Trophoblast cell (in vitro differentiated cells and primary cell): ENCODE results near the gene ROBO1.

Source experiments
- DNase-seq, 2 donors: peaks; one replicate each; pipeline ENCODE4 v3.0.0-alpha.2; 2016
- H2AFZ ChIP-seq: 2 replicates; pipeline ENCODE4 v1.6.1; 2013; ENCODE audit warnings: low read length, moderate library complexity, mild to moderate bottlenecking; ENCODE audit not compliant: insufficient read depth, poor library complexity
- H2AK5ac ChIP-seq: 2 replicates; pipeline ENCODE4 v1.6.1; 2013; ENCODE audit warnings: mild to moderate bottlenecking, low read length
- H2BK120ac ChIP-seq: 2 replicates; pipeline ENCODE4 v1.6.1; 2013; ENCODE audit warnings: low read length, mild to moderate bottlenecking, moderate library complexity; ENCODE audit not compliant: insufficient read depth, poor library complexity
- H2BK12ac ChIP-seq: 2 replicates; pipeline ENCODE4 v1.6.1; 2013; ENCODE audit warnings: mild to moderate bottlenecking, low read length, moderate library complexity
- H2BK5ac ChIP-seq: 2 replicates; pipeline ENCODE4 v1.6.1; 2013; ENCODE audit warnings: low read length, low read depth, moderate library complexity, mild to moderate bottlenecking; ENCODE audit not compliant: poor library complexity
- H3K14ac ChIP-seq: 2 replicates; pipeline ENCODE4 v1.6.1; 2013; ENCODE audit warnings: mild to moderate bottlenecking, low read length
- H3K18ac ChIP-seq: 2 replicates; pipeline ENCODE4 v1.6.1; 2013; ENCODE audit warnings: mild to moderate bottlenecking, low read length
- H3K23ac ChIP-seq: 2 replicates; pipeline ENCODE4 v1.6.1; 2013; ENCODE audit warnings: low read length
- H3K27ac ChIP-seq: 2 replicates; pipeline ENCODE4 v1.5.1; 2013; ENCODE audit warnings: low read depth, mild to moderate bottlenecking, inconsistent platforms, low read length, moderate library complexity
- H3K27me3 ChIP-seq: 2 replicates; pipeline ENCODE4 v1.6.1; 2013; ENCODE audit warnings: inconsistent platforms, mild to moderate bottlenecking, low read length, moderate library complexity; ENCODE audit not compliant: insufficient read depth
- H3K36me3 ChIP-seq, 2 experiments: 1 replicate in 1 of 2; 2 replicates in 1 of 2; pipeline ENCODE4 v1.6.1; 2013; ENCODE audit warnings: low read length in 2 of 2, mild to moderate bottlenecking in 2 of 2, moderate library complexity in 1 of 2; ENCODE audit not compliant: insufficient read depth in 2 of 2, control insufficient read depth in 1 of 2
- H3K4ac ChIP-seq: 2 replicates; pipeline ENCODE4 v1.6.1; 2013; ENCODE audit warnings: low read depth, mild to moderate bottlenecking, low read length, moderate library complexity
- H3K4me1 ChIP-seq, 2 experiments: 1 replicate in 1 of 2; 2 replicates in 1 of 2; pipeline ENCODE4 v1.6.1; 2013; ENCODE audit warnings: low read length in 2 of 2, mild to moderate bottlenecking in 2 of 2, moderate library complexity in 1 of 2; ENCODE audit not compliant: insufficient read depth in 2 of 2, control insufficient read depth in 1 of 2
- H3K4me2 ChIP-seq: 2 replicates; pipeline ENCODE4 v1.6.1; 2013; ENCODE audit warnings: inconsistent platforms, mild to moderate bottlenecking, low read length, moderate library complexity
- H3K4me3 ChIP-seq: 2 replicates; pipeline ENCODE4 v1.5.1; 2013; ENCODE audit warnings: mild to moderate bottlenecking, low read depth, low read length, inconsistent platforms
- H3K79me1 ChIP-seq: one replicate; pipeline ENCODE4 v1.6.1; 2013; ENCODE audit warnings: low read length
- H3K79me2 ChIP-seq: 2 replicates; pipeline ENCODE4 v1.6.1; 2013; ENCODE audit warnings: low read length, mild to moderate bottlenecking; ENCODE audit not compliant: control insufficient read depth, insufficient read depth, poor library complexity
- H3K9ac ChIP-seq: 2 replicates; pipeline ENCODE4 v1.6.1; 2013; ENCODE audit warnings: mild to moderate bottlenecking, low read length
- H3K9me3 ChIP-seq: 2 replicates; pipeline ENCODE4 v1.6.1; 2013; ENCODE audit warnings: low read depth, mild to moderate bottlenecking, control low read depth, inconsistent platforms, low read length; ENCODE audit not compliant: insufficient read depth
- H4K12ac ChIP-seq: 2 replicates; pipeline ENCODE4 v1.6.1; 2013; ENCODE audit warnings: low read depth, mild to moderate bottlenecking, low read length, moderate library complexity
- H4K8ac ChIP-seq: 2 replicates; pipeline ENCODE4 v1.6.1; 2013; ENCODE audit warnings: low read depth, mild to moderate bottlenecking, low read length, moderate library complexity
- H4K91ac ChIP-seq: one replicate; pipeline ENCODE4 v1.6.1; 2013; ENCODE audit warnings: low read depth, mild to moderate bottlenecking, low read length, moderate library complexity
- WGBS: extraction: QIAGEN DNeasy Blood & Tissue Kit; methylation state at CpG from one replicate; pipeline ENCODE4 v1.1.7; 2013; ENCODE audit warnings: missing lambda C conversion rate; ENCODE audit not compliant: insufficient read length, insufficient coverage; ENCODE audit errors: extremely low coverage; 5-methylcytosine and 5-hydroxymethylcytosine counted together

ROBO1 gene

GRCh38 chr3:79217096-79217495, 550.7 kb downstream of the ROBO1 start:
- Histone ChIP-seq H2BK5ac (no peak overlapping the region), H3K79me1 (no peaks in the 10 kb centered on the region), H3K4me3 (no peak overlapping the region), H2BK120ac (no peak overlapping the region), H4K91ac (no peak overlapping the region), H3K23ac (no peak overlapping the region), H3K9ac (no peak overlapping the region), H4K12ac (no peak overlapping the region), H3K4ac (no peak overlapping the region), H2BK12ac (no peak overlapping the region), H3K14ac (no peak overlapping the region), H3K4me2 (no peak overlapping the region), H2AFZ (no peak overlapping the region), H3K18ac (no peak overlapping the region), H4K8ac (no peak overlapping the region), H3K4me1 (no peaks in the 10 kb centered on the region), H3K79me2 (no peaks in the 10 kb centered on the region), H3K27me3 (no peaks in the 10 kb centered on the region), H2AK5ac (no peak overlapping the region), H3K9me3 (no peaks in the 10 kb centered on the region), H3K36me3 (no peaks in the 10 kb centered on the region), H3K27ac (no peak overlapping the region)
- no CpG with 5 or more reads among the region's 2 CpGs for WGBS
- DNase-seq, result no peak

GRCh38 chr3:79215286-79215685, 552.5 kb downstream of the ROBO1 start:
- H4K8ac ChIP-seq, result no peak overlapping the region
- no peak overlapping the region for H2AK5ac ChIP-seq
- no peaks in the 10 kb centered on the region for H3K36me3 ChIP-seq
- H2BK120ac ChIP-seq, result no peak overlapping the region
- H2AFZ ChIP-seq, result no peak overlapping the region
- H3K79me2 ChIP-seq, result no peaks in the 10 kb centered on the region
- no peak overlapping the region for H3K18ac ChIP-seq
- no peaks in the 10 kb centered on the region for H3K9me3 ChIP-seq
- no CpG with 5 or more reads among the region's 4 CpGs for WGBS
- H3K4me1 ChIP-seq, result no peaks in the 10 kb centered on the region
- no peak overlapping the region for H4K12ac ChIP-seq
- no peaks in the 10 kb centered on the region for H3K79me1 ChIP-seq
- no peak overlapping the region for H2BK5ac ChIP-seq
- no peak overlapping the region for H3K4me3 ChIP-seq
- no peak for DNase-seq
- H4K91ac ChIP-seq, result no peak overlapping the region
- no peak overlapping the region for H3K23ac ChIP-seq
- H3K27me3 ChIP-seq, result no peaks in the 10 kb centered on the region
- no peak overlapping the region for H3K14ac ChIP-seq
- no peak overlapping the region for H3K4ac ChIP-seq
- H2BK12ac ChIP-seq, result no peak overlapping the region
- no peak overlapping the region for H3K4me2 ChIP-seq
- H3K9ac ChIP-seq, result no peak overlapping the region
- H3K27ac ChIP-seq, result no peak overlapping the region

- Histone ChIP-seq H4K91ac (no peak overlapping the region), H3K79me1 (no peaks in the 10 kb centered on the region), H3K23ac (no peak overlapping the region), H3K18ac (no peak overlapping the region), H4K12ac (no peak overlapping the region), H2AK5ac (no peak overlapping the region), H3K36me3 (no peaks in the 10 kb centered on the region), H3K27ac (no peak overlapping the region), H2BK120ac (no peak overlapping the region), H2BK12ac (no peak overlapping the region), H3K4me3 (no peak overlapping the region), H2AFZ (no peak overlapping the region), H3K4ac (no peak overlapping the region), H3K27me3 (no peaks in the 10 kb centered on the region), H3K14ac (no peak overlapping the region), H3K9ac (no peak overlapping the region), H2BK5ac (no peak overlapping the region), H3K9me3 (no peaks in the 10 kb centered on the region), H4K8ac (no peak overlapping the region), H3K4me2 (no peak overlapping the region), H3K79me2 (no peaks in the 10 kb centered on the region), H3K4me1 (no peaks in the 10 kb centered on the region)
- DNase-seq, result no peak
- WGBS, result no CpG with 5 or more reads among the region's 12 CpGs
Measured at GRCh38 chr3:79211586-79212359, 556.0 kb downstream of the ROBO1 start.

GRCh38 chr3:79204351-79204750, 563.4 kb downstream of the ROBO1 start:
- no peak overlapping the region for H2BK12ac ChIP-seq
- DNase-seq, result no peak

More at GRCh38 chr3:79204351-79204750, 563.4 kb downstream of the ROBO1 start:
- no peak overlapping the region for H3K18ac ChIP-seq
- H3K4ac ChIP-seq, result no peak overlapping the region
- no peaks in the 10 kb centered on the region for H3K79me1 ChIP-seq
- no peak overlapping the region for H2BK120ac ChIP-seq
- H2BK5ac ChIP-seq, result no peak overlapping the region
- no peaks in the 10 kb centered on the region for H3K4me1 ChIP-seq
- no peak overlapping the region for H3K14ac ChIP-seq
- H2AK5ac ChIP-seq, result no peak overlapping the region
- no peak overlapping the region for H4K91ac ChIP-seq
- no peak overlapping the region for H3K4me3 ChIP-seq
- no peak overlapping the region for H4K8ac ChIP-seq
- H3K9ac ChIP-seq, result no peak overlapping the region
- WGBS, result no CpG with 5 or more reads among the region's 3 CpGs
- H2AFZ ChIP-seq, result no peak overlapping the region
- H3K23ac ChIP-seq, result no peak overlapping the region
- no peaks in the 10 kb centered on the region for H3K36me3 ChIP-seq
- H3K27me3 ChIP-seq, result no peaks in the 10 kb centered on the region
- no peak overlapping the region for H3K27ac ChIP-seq
- no peak overlapping the region for H4K12ac ChIP-seq
- H3K79me2 ChIP-seq, result no peaks in the 10 kb centered on the region
- no peaks in the 10 kb centered on the region for H3K9me3 ChIP-seq
- no peak overlapping the region for H3K4me2 ChIP-seq
